Anterior cingulate cortex (tissue), 58 donors: ENCODE measurements around the gene IGFBP5.

Experiments
- DNase-seq, 58 donors: peaks; one replicate each; lab custom pipeline; 2025; lab: John Stamatoyannopoulos, UW

The IGFBP5 gene

DNA sequence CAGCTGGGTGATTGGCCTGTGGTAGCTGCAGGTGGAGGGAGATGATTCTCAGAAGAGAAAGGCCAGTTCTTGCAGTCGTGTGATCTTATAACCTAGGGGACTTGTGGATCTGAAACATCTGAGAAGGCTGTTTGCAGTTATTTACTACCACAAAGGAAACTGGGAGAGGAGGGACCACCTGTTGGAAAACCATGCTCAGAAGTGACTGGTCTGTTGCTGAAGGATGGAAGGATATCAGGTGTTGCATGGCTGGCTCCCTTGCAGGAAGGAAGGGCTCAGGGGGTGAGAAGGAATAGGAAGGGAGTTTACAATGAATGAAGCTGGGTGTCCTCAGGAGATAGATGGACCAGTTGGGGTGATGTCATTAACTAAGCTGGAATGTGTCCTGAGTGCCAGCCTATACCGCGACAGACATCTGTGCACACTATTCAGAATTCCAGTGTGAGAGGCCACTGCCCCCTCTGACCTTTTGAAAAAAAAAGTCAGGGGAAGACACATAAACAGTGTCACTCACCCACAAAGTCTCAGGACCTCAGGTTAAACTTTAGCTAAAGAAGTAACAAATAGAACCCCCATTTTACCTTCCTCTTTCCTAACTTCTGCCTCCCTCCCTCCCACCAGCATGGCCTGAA is 44.6 kb downstream of the IGFBP5 start:
- no peak for DNase-seq

DNA sequence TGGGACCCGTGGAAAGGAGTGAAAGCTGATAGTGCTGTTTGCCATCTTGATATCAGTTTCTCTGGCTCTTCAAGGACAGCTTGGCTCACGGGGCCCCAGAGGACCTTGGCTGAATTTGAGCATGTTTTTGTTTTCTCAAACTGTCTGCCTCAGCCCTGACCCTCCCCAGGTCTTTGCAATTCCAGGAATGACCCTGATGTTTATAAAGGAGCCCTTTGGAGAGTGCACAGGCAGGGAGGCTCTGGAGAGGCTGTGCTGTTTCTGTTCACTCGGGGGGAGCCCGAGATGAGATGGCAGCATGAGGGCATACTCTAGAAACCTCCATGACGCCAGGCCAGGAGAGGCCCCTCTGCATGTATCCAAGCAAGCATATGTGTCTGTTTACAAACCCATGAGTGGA is 45.8 kb downstream of the IGFBP5 start:
- no peak for DNase-seq

DNA sequence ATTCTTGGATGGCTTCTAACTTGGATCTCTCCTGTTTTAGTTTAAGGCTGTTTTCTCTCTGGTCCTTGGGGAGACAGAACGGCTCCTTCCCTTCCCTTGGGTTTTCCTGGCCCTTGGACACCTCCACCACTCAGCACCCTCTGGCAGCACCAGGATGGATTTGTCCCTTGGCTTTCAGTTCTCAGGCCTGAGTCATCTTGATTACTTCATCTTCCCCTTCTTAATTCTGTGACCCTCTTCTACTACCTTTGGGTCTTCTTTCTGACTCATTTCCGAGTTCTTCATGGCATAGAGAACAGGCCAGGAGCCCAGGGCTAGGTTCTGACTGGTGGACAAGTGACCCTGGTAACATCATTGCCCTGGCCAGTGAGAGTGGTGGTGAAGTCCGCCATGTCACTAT is 47.2 kb downstream of the IGFBP5 start:
- DNase-seq = no peak

DNA sequence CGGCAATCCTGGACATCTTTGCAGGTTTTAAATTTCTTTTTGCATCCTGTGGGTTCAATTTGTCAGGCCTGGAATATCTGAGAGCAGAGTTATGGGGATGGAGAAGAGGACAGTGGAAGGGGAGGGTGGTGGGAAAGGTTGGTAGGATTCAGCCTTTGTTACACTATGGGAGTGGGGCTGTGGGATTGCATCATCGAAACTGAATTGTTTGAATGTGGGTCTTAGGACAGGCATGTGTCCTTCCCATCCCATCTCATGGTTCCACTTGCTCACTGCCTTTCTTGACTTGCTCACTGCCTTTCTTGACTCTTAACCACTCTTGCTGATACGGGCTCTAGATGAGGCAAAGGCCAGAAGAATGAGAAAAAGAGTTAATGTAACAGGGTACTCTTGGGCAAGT is 49.2 kb downstream of the IGFBP5 start:
- no peak for DNase-seq

DNA sequence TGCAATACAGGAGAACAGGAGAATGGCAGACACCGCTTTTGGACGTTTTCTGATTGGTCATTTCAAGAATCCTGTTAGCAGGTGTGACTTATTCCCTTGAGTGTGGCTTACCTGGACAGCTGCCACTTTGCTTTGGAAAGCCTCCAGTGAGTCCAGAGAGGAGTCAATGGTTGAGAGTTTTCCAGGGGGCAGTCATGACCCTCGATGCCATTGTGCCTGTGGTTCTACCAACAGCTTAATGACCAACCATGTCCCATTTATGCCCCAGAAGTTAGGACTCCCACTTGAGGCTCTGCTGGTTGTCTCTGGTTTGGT is 49.8 kb downstream of the IGFBP5 start:
- no peak for DNase-seq

DNA sequence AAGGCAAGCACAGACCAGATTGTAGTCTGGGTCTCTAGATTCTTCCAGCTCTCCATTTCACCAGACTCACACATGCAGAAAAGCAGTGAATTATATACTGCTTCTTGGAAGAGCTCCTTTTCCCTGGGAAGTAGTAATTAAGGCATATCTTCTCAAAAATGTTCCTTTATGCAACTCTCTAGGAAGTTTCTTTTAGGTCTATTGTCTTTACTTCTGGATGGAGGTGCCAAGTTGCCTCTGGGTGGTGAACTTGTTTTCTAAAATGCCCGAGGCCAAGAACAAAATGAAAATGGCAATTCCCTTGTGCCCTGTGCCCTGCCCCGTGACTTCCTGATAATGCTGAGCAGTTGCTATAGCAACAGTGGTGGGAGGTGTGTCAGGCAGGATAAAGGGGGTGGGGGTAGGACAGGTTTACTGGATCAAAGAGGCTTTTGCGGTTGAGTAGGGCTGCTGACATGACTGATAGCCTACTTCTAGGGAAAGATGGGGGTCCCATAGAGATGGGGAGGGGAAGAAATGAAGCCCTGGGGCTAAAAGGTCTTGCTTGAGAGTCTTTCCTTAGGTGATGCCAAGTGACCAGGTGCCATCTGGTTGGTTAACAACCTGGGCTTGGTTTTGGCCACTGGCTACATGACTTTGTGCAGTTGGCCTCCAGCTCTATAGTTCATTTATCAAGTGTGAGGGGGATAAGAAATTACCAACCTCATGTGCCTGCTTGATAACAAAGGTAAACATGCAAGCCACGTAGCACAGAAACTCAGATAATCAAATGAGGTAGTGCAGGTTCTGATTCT is 50.3 kb downstream of the IGFBP5 start:
- DNase-seq = peak in 1 of 58 donors; percentile 8

DNA sequence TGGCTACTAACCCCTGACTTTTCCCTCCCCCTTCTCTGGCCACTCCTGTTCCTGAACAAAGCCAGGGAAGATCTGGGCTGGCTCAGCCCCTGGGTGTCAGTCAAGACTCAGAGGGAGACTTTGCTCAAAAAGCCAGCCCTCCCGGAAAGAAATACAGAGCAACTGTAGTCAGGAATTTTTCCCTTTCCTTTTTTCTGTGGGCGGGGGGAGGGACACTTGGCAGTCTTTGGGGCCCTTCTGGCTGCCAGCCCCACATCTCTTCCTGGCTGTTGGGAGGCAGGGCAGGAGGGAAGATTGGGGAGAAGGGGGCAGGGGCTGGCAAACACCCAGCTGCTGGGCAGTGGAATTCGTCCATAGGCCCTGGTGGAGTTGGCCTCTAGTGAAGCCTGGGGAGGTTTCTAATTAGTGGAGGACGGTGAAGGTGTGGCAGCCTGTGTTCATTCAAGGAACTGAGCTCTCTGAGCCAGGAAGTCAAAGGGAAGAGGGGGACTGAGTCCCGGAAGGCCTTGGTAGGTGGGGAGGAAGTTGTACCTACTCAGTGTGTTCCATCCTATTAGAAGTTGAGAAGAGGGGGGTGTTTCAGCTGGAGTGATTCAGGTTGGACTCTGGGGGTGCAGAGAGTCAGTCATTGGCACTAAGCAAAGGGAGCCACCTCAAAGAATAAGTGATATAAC is 51.2 kb downstream of the IGFBP5 start:
- DNase-seq = no peak

DNA sequence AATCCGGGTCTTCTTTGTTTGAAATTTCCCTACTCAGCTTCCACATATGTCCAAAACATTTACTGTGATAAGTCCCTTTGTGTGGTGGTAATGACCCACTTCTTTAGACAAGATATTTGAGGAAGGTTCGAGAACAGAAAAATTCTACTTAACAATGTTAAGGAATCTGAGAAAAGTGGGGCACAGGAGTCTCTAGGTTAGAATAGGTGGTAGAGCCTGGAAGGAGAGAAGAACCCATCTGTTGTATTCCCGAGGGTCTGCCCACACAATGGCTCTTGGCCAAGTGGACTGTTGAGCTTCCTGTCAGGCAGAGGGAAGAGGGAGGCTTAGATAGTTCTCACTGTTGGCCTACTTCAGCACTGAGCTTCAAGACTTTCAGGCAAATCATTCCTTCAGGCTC is 57.9 kb downstream of the IGFBP5 start:
- DNase-seq = no peak

DNA sequence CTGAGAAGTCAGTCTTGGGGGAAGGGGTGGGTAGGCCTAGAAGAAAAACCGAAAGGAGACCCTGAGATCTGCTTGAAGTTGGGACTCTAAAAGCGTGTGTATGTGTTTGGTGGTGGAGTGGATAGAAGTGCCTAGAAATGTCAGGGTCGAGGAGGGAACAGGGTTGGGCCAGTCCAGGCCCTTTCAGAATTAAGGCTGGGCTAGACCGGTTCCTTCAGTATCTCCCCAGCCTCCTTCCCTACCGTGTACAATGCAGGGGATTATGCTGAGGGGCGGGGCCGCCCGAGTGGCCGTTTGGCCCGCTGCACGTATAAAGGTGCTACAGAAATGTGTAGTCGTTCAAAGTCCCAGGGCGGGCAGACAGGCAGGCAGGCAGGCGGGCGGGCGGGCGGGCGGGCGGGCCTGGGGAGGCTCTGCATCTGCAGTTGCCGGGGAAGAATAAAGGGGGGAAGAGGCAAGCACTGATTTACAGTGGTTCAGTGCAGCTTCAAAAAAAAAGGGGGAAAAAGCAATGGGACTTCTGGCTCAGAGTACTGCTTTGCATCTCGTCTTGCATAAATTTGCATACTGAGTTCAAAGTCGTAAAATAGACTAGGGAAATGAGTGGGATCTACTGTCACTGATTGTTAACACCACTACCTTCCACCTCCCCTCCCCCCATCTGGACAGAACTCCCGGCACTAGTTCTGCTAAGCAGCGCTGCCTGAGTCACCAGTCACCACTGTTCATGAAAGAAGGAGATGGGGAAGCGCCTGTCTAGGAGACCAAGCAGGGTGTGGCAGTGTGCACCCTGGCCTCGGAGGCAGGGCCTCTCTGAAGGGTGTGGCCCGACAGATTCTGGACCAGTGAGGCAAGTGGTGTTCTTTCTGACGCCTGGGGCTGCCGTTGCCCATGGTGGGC is 58.5 kb downstream of the IGFBP5 start:
- DNase-seq = peak in 3 of 58 donors; percentile 12 to 40 (median 12)

DNA sequence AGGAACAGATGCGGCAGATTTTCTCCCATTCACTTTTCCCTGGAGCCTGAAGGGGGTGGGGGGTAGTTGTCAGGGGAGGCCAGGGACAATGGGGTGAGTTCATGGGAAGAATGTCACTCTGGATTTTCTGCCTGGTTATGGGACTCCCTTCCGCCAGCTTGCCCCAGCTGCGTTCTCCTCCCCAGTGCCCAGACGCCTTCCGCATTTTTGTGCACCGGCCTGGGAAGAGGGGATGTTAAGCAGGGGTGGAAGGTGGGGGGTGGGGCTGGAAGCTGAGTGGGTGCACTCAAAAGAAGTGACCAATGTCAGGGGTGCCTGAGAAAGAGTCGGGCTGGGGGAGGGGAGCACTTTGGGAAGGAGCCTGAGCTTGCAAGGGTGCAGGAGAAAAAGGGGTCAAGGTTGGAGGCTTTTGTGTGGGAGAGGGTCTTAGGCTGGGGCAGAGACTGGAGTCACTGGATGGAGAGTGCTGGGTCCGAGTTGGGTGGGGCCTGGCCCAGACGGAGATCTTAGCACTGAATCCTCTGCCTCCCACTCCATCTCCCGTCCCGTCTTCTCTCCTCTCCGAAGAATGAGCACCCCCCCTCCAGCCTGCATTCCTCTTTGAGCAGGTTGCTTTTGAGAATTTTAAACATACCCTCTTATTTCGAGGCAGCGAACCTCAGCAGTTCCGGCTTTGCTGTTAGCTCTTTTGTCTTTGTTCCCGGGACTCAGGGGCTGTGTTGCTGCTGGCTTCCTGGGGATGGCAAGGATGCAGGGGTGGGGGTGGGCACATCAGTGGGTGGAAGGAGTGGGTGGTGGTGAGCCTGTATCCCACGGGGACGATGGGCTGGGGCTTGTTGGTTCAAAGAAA is 59.4 kb downstream of the IGFBP5 start:
- DNase-seq = no peak

DNA sequence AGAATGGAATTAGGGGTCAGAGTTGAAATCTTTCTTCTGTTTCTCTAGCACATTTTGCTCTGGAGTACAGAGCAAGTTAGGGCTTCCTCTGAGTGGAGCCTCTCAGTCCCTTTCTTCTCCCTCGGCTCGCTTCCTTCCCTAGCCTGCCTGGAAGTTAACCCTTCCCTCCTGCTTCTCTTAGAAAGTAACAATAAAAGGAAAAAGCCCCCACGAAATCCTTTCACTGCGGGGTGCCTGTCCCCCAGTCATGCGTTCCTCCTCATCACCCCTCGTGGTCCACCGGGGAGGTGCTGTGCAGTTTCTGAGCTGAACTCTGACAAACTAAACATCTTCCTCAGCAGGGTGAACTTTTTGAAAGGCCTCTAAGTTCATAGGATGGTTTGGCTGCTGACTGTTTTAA is 60.2 kb downstream of the IGFBP5 start:
- DNase-seq = no peak

DNA sequence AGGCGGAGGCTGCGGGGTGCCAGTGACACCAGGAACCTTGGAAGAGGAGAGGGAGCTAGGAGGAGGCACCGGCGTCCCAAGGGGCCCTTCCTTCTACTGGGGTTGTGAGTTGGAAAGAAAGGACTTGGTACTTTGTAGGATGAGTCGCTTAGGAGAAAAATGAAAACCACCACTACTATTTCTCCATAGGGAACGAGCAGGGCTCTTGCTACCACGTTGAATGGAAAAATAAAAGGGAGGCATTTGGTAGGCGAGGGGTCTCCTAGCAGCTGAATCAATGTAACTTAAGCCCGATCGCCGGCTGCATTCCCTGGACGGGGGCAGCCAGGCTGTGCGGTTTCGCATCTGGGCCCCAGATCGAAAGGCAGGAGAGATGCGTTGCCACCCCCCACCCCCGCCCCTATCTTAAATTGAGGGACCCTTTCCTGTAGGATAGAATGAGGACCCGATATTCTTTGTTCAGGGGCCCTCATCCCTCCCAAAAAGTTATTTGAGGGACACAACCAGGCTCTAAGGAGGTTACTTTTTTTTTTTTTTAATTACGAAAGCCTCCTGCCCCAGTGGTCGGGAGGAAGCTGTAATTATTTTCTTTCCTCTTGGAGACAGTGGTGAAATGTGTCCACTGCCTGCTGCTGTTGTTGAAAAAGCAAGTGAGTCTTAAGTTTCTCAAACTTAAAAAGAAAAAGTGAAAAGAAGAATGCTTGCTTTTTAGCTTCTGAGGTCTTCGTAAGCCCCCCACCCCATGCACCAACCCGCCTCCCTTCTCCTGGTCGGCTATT is 60.8 kb downstream of the IGFBP5 start:
- DNase-seq = no peak

DNA sequence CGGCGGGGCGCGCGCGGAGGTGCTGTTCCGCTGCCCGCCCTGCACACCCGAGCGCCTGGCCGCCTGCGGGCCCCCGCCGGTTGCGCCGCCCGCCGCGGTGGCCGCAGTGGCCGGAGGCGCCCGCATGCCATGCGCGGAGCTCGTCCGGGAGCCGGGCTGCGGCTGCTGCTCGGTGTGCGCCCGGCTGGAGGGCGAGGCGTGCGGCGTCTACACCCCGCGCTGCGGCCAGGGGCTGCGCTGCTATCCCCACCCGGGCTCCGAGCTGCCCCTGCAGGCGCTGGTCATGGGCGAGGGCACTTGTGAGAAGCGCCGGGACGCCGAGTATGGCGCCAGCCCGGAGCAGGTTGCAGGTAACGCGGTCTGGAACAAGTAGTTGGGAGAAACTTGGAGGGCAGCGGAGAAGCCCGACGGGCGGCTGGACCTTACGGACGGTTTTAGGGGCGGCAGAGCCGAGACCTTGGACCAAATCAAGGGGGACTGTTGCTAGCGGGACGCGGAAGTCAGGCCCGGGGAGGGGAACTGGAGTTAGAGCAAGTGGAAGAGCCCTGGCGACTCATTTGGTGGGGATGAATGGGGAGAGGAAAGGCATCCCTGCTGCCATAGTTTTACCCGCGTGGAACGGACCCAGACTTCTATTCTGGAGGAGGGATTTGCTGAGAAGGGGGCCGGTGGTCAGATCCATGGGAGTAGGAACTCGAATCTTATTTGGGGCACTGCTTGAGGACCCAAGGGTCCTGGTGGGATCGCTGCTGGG is 61.6 kb downstream of the IGFBP5 start:
- no peak for DNase-seq

DNA sequence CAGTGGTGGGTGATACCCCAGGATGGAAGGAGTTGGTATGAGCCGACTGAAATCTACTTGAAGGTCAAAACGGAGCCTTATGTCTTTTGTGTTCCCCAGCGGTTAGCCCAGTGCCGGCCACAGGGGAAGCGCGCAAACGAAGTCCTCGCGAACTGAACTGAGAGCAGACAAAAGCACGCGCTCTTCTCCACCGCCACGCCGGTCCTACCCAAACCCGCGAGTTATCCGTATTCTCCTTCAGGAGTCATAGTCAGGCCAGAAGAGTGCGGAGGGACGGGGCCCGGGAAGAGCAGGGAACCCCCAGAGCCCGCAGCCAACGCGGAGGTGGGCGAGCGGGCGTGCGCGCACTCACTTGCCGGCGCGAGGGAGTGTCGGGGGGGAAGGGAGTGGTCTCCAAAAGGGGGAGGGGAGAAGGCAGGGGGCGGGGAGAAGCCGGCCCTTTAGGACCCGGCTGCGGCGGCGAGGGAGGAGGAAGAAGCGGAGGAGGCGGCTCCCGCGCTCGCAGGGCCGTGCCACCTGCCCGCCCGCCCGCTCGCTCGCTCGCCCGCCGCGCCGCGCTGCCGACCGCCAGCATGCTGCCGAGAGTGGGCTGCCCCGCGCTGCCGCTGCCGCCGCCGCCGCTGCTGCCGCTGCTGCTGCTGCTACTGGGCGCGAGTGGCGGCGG is 62.3 kb downstream of the IGFBP5 start, which contains the start of gene IGFBP2:
Gene IGFBP2 (plus strand): TSS at position 469 of the 664 bp plus-strand sequence. CDS start 104 bp downstream, at position 573.
- DNase-seq = peak in 3 of 58 donors; percentile 6 to 25 (median 10)

DNA sequence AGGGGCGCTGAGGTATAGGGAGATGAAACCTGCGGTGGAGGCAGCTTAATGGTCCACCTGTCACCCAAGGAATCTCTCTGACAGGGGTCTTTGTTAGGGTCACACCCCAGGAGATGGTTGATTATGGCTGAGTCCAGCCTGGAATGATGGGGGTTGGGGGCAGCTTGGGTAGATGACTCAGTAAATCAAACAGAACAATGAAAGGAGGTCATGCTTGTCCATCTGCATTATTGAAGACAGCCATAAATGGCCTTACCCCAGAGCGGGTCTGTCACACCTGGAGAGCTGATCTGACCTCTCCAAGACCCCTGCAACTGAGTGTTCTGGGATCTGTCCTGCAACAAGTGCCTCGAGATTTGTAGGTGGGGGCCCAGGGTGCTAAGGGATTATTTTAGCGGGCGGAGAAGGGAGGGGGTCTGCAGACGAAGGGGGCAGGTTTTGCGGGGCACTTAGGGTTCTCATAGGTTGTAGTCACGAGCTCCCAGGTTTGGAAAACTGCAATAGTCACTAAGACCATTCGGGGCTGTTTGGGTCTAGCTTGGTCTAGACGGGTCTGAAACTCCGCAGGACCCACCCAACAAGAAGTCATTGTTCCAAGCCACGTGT is 62.9 kb downstream of the IGFBP5 start:
- no peak for DNase-seq

DNA sequence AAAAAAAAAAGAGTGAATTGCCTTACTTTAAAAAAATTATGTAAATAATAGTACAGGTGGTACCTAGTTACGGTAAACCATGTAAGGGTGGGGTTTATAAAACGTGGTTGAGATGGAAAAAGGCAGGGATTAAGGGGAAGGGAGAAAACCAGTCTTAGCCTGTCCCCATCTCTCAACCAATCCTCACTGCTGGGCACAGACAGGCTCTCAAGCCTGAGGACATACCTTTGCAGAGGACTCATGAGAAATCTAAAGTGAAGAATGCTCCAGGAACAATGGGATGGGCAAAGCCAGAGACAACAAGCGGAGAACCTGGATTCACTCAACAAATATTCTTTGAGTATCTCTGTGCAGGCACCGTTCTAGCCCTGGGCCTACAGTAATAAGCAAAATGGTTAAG is 65.6 kb downstream of the IGFBP5 start:
- no peak for DNase-seq

DNA sequence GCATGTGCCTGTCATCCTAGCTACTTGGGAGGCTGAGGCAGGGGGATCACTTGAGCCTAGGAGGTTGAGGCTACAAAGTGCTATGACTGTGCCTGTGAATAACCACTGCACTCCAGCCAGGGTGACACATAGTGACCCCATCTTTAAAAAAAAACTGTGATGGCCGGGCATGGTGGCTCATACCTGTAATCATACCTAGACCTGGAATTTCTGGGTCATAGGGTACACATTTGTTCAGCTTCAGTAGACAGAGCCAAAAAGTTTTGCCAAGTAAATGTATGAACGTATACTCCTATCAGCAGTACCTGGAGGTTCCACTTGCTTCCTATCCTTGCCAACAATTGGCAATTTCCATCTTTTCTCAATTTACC is 68.5 kb downstream of the IGFBP5 start:
- no peak for DNase-seq
